HG02623 (cell line): ENCODE measurements around the gene RYR2.
"Not testable (repeated sequence)": the region's sequence is repeated elsewhere in the genome, so short reads cannot be mapped to it uniquely, and the experiment has no call there.

ENCODE experiments used
- ATAC-seq: cut with Tn5 transposase; IDR thresholded peaks from one replicate; pipeline ENCODE4 v1.9.1; 2021; ENCODE audit warnings: moderate library complexity; ENCODE audit not compliant: unreplicated experiment

Gene RYR2

GRCh38 chr1:237820634-237821033, 778.6 kb downstream of the RYR2 start:
- ATAC-seq: not testable (repeated sequence)

GRCh38 chr1:237832858-237833257, 790.9 kb downstream of the RYR2 start:
- ATAC-seq: no peak

- no peak for ATAC-seq
Measured at GRCh38 chr1:237834048-237834447, 792.1 kb downstream of the RYR2 start.

GRCh38 chr1:237834461-237834860, 792.5 kb downstream of the RYR2 start:
- no peak for ATAC-seq

- ATAC-seq: no peak
Measured at GRCh38 chr1:237838320-237838719, 796.3 kb downstream of the RYR2 start.

GRCh38 chr1:237838904-237839534, 797.0 kb downstream of the RYR2 start:
- ATAC-seq: no peak

- no peak for ATAC-seq
Measured at GRCh38 chr1:237841485-237841884, 799.5 kb downstream of the RYR2 start.

GRCh38 chr1:237843516-237843915, 801.5 kb downstream of the RYR2 start:
- ATAC-seq: not testable (repeated sequence)

- no peak for ATAC-seq
Measured at GRCh38 chr1:237851210-237851845, 809.3 kb downstream of the RYR2 start.

GRCh38 chr1:237852342-237852741, 810.4 kb downstream of the RYR2 start:
- no peak for ATAC-seq

GRCh38 chr1:237857455-237857854, 815.5 kb downstream of the RYR2 start:
- no peak for ATAC-seq

GRCh38 chr1:237858992-237859391, 817.0 kb downstream of the RYR2 start:
- ATAC-seq: no peak

GRCh38 chr1:237861944-237862343, 820.0 kb downstream of the RYR2 start:
- ATAC-seq: no peak

GRCh38 chr1:237863234-237863633, 821.2 kb downstream of the RYR2 start:
- no peak for ATAC-seq

- peak; percentile 67 for ATAC-seq
Measured at GRCh38 chr1:237864338-237865244, 822.6 kb downstream of the RYR2 start.

GRCh38 chr1:237867380-237867888, 825.5 kb downstream of the RYR2 start:
- no peak for ATAC-seq

GRCh38 chr1:237868817-237869600, 827.0 kb downstream of the RYR2 start:
- ATAC-seq: no peak

GRCh38 chr1:237873487-237874211, 831.7 kb downstream of the RYR2 start:
- no peak for ATAC-seq

GRCh38 chr1:237875291-237875690, 833.3 kb downstream of the RYR2 start:
- ATAC-seq: no peak

GRCh38 chr1:237877631-237878030, 835.6 kb downstream of the RYR2 start:
- no peak for ATAC-seq
